ENCODE data around the gene ADGRD1.

Gene ADGRD1

DNA sequence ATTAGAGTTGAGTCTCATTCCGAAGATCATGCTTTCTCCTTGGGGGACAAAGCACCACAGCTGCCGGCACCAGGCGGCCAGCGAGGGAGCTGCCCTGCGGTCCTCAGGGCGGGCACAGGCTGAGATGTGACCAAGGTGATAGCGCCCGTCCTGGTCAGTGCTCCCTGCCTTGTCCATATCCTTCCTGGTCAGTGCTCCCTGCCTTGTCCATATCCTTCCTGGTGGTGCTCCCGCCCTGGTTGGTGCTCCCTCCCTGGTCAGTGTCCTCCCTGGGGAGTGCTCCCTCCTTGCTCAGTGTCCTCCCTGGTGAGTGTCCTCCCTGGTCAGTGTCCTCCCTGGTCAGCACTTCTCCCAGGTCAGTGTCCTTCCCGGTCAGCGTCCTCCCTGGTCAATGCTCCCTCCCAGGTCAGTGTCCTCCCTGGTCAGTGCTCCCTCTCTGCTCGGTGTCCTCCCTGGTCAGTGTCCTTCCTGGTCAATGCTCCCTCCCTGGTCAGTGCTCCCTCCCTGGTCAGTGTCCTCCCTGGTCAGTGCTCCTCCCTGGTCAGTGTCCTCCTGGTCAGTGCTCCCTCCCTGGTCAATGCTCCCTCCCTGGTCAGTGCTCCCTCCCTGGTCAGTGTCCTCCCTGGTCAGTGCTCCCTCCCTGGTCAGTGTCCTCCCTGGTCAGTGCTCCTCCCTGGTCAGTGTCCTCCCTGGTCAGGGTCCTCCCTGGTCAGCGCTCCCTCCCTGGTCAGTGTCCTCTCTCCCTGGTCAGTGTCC is 92.2 kb downstream of the ADGRD1 start:
- no peak for DNase-seq

- no peak for DNase-seq
Observed at GRCh38 chr12:131046813-131047788, 93.4 kb downstream of the ADGRD1 start.

- no peak for DNase-seq
Observed at GRCh38 chr12:131047789-131048610, 94.3 kb downstream of the ADGRD1 start.

DNA sequence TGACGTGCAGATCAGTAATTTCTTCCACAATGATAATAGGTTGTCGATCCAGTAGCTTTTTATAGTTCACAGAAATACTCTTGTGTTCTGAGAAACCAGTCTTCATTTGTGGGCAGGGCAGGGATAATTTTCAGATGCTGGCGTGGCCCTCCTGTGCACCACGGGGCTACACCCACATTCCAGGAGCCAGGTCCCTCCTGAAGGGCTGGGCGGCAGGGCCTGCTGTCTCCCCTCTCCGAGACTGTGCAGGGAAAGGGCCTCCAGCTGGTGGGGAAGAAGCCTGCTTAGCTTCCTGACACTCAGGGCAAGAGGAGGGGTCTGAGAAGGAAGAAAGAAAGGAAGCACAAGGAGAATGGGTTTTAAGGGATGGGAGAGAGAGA is 94.9 kb downstream of the ADGRD1 start:
- no peak for DNase-seq

DNA sequence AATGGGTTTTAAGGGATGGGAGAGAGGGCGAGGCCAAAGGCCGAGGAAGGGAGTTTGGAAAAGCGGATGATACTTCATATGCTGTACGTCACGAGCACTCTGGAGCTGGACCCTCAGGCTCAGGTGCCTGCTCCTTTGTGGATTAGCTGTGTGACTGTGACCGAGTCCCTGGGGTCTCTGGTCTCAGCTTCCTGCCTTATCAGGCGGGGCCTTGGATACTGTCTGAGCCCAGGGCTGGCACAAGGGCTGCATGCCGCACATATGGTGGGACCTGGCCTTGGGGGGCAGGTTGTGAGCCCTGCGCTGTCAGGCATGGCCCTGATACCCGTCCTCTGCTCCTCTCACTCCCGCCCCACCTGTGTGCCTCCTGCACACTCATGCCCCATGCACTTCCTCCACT is 95.3 kb downstream of the ADGRD1 start:
- no peak for DNase-seq

DNA sequence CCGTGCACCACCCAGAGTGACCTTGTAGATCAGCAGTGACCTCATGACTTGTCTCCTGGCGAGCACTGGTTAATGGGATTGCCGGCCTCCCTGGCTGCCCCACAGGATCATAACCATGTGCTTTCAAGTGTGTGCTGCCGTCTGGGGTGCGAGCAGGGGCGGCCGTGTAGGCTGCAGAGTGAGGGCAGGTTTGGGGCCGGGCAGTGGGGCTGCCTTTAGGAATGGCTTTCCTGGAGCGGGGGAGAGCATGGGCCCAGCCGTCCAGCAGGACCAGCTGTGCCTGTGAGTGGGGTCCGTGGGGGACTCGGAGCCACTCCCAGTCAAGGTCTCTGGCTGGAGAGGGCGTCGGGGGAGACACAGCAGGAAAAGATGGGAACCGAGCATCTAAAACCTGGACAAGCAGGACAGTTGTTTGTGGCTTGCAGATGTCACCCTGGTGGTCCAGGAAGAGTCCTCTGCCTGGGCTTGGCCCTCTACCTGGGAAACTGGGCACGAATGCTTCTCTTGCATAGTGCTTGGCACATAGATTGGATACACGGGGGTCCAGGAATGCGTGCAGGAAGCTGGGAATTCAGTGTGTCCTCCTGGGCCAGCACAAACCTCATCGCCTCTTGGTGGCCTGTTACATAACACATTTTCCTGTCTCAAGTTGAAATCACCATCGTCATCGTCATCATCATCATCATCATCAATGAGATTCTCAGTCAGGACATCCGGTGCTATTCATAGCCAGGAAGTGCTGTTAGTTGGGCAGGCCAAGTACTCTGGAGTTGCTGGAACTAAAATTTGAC is 96.0 kb downstream of the ADGRD1 start:
- DNase-seq = no peak

GRCh38 chr12:131050463-131051154 is 96.9 kb downstream of the ADGRD1 start:
- DNase-seq = no peak

DNA sequence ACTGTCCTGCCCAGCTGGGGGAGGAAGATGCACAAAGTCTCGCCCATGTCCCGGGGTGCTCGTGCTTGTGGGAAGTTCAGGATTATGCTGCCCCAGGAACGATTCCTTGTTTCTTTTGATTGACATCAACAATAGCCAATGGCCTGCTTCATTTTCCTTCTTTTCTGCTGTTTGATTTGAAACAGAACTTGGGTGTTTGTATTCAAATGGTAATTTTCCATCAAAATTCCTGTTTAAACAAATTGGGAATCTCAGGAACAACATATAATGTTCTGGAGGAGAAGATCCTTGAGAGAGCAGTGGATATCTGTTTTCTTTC is 97.4 kb downstream of the ADGRD1 start:
- DNase-seq = no peak

GRCh38 chr12:131052063-131052781 is 98.5 kb downstream of the ADGRD1 start:
- no peak for DNase-seq

- DNase-seq = no peak
Observed at GRCh38 chr12:131052929-131053328, 99.2 kb downstream of the ADGRD1 start.

- no peak for DNase-seq
Observed at GRCh38 chr12:131053567-131053966, 99.9 kb downstream of the ADGRD1 start.

- no peak for DNase-seq
Observed at GRCh38 chr12:131054345-131055092, 100.8 kb downstream of the ADGRD1 start.

DNA sequence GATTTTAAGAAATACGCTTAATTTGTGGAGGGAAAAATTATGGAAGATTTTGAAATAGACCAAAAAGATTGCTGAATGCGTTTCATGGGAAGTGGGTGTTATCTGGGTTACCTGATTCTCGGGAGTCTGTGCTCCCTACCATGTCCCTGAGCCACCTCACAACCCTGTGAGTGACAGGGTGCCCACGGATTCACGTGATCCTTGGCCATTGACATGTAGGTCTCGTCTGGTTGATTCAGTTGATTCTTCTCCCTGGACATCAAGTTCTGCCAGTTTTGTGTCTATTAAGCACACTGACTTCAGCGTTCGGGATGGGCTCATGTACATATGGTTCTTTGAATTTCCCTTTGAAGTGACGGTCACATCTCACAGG is 101.4 kb downstream of the ADGRD1 start:
- no peak for DNase-seq

DNA sequence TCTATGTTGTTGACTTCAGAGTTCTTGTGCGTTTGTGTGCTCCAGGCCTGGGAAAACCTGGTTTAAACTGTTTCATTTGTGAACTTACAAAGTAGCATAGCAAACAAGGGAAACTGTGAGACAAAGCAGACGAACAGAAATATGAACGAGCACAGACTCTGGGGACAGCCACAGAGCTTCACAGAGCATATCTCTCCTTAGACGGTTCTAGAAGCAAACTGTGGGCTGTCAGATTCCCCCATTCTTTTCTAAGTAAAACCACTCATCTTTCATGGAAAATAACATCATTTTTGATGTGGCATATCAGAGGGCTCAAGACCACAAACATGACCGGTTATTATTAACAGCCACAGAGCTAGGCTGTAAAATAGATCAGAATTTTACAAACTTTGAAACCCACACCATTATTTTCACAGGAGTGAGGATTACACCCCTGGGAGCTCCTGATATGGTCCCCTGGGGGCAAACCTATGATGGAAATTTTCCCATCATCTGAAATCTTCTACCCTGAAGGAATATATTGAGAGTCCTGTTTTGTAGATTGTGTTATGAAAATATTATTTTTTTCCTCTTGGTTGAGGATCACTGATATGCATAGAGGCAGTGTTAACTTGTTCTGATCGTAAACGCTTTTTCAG is 102.0 kb downstream of the ADGRD1 start:
- no peak for DNase-seq

- DNase-seq = no peak
Observed at GRCh38 chr12:131056626-131057025, 102.9 kb downstream of the ADGRD1 start.

DNA sequence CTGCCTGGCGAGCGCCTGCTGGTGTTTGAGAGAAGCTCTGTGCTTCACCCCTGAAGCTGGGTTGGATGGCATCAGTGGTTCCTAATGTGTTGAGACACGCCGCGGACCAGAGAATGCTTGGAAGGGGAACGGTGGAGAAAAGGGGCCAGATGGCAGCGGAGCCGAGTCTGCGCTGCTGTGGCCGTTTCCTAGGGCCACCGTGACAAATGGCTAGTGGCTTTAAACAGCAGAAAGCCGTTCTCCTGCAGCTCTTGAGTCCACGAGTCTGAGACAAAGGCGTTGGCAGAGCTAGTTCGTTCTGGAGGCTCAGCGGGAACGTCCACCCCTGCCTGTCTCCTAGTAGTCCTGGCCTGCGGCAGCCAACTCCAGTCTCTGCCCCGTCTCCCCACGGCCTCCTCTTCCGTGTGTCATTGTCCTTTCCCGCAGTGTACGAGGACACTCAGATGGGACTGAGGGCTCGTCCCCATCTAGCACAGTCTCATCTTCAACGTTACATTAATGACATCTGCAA is 103.6 kb downstream of the ADGRD1 start:
- DNase-seq = no peak

DNA sequence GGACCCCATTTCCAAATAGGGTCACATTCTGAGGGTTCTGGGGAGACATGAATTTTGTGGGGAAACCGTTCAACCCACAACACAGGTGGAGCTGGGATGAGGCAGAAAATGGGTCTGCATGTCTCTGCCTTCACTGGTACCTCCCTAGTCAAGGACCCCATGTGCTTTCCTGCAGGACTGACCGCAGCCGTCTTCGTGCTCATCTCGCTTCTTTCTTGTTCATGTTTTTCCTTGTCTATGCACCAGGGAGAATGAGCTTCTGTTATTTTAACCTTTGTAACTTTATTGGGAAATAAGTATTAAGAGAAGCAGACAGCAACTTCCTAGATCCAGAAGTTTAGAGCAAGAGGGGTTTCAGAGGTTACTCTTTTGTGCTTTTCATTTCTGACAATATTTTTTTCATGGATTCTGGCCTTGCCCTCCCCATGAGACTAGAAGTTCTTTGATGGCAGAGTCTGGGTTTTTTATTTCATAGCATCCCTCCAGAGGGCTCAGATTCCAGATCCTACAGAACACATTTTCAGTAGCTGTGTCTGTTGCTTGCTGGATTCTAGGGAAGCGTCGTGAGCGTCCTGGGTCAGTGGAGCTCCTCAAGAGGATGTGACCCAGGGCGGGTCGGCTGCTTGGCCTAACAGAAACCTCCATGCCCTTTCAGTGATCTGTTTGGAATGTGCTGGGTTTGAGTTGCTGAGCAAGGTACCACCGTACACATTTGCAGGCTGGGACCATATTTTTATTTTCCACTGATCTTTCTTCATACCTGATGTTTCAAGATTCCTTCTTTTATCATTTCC is 104.2 kb downstream of the ADGRD1 start:
- no peak for DNase-seq

- no peak for DNase-seq
Observed at GRCh38 chr12:131058700-131059099, 105.0 kb downstream of the ADGRD1 start.
